Activated CD4-positive, alpha-beta T cell treated with anti-CD3 and anti-CD28 coated beads, Interleukin-2, Interleukin-4, amounts not matched to agents 100 ng/mL and 50 ng/mL, durations not matched to agents 16 hours and 8 hours (primary cell): ENCODE results near the gene MAPKBP1.
"Not testable (repeated sequence)": the region's sequence is repeated elsewhere in the genome, so short reads cannot be mapped to it uniquely, and the experiment has no call there.

Experiments used
- DNase-seq: peaks from one replicate; pipeline ENCODE4 v3.0.0-alpha.2; 2020; ENCODE audit warnings: low spot score

The MAPKBP1 gene

GRCh38 chr15:41774062-41774881 is at the start of gene MAPKBP1:
Gene MAPKBP1 (plus strand): TSS chr15:41774484. CDS start chr15:41775276, 792 bp downstream.
- peak; percentile 98 for DNase-seq

GRCh38 chr15:41727143-41727542 is 47.1 kb upstream of the MAPKBP1 start:
- no peak for DNase-seq

DNA sequence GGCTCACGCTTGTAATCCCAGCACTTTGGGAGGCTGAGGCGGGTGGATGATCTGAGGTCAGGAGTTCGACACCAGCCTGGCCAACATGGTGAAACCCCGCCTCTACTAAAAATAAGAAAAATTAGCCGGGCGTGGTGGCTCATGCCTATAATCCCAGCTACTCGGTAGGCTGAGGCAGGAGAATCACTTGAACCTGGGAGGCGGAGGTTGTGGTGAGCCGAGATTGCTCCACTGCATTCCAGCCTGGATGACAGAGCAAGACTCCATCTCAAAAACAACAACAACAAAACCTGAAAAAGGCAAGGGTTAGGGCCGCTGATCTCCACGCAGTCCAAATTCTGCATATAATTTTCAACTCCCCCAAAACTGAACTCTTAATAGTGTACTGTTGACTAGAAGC is 46.2 kb upstream of the MAPKBP1 start:
- DNase-seq, result not testable (repeated sequence)

DNA sequence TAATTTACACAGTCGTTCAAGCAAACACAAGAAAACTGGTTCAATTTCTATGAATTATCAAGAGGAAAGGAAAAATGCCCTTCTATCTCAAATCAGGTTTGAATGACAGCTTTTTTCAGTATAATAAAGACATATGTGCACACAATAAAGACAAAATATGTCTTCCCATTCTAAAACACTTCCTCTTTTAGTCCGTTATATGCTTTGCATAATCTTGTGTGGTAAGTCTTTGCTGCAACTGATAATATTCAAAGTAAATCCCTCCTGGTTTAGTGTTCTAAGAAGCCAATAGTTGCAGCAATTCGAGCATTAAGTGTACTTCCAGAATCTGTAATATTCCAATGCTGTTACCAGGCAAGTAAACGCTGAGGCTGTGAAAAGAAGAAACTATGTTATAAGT is 43.7 kb upstream of the MAPKBP1 start:
- no peak for DNase-seq

- DNase-seq, result no peak
These were observed 41.8 kb upstream of the MAPKBP1 start for GRCh38 chr15:41732483-41732882.

GRCh38 chr15:41734079-41734478 is 40.2 kb upstream of the MAPKBP1 start:
- no peak for DNase-seq

DNA sequence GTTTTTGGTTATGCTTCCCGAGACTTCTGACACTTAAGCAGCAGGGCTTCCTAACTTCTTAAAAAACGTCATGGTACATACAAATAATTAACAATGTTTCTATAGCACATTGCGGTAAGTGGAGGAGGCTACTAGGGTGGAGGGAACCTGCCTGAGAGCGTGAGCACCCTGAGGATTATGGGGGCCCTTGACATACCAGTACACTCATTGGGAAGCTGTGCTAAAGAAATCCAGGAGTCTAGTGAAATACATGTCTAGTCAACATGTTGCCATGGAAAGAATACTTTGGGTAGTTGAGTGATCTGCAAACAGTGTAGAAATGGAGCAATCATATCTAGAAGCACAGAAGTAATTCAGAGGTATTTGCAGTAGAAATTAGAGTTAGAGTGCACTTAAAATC is 39.2 kb upstream of the MAPKBP1 start:
- no peak for DNase-seq

- DNase-seq, result not testable (repeated sequence)
These were observed 38.8 kb upstream of the MAPKBP1 start for GRCh38 chr15:41735492-41735891.

DNA sequence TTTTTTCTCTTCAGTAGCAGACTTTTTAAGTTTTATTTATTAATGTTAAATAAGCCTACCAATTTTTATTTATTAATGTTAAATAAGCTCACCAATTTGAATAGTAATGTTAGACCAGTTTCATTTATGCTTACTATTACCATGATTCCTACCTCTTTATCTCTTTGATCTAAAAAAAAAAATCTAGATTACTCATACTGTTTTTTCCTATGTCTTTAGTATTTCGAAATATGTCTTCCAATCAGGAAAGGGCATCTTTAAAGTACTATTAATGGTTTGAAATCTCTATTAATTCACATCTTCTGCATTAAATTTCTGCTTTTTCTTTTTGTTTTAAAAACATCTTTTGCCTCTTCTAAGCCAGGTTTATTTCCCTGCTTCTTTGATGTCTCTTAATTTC is 27.5 kb upstream of the MAPKBP1 start:
- DNase-seq, result no peak

DNA sequence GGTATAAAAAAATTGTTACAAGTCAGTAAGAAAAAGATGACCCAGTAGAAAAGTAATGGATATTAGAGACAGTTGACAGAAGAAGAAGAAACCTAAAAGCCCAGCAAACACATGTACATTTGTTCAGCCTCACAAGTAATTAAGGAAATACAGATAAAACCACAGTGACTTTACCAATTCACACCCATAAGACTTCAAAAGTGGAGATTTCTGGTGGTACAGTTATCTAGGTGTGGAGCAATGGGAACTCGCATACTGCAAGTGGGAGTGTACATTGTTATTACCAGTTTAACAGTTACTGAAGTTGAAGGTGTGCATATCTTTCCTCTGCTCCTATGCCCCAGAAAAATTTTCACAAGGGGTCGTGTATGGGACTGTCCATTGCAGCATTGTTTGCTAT is 18.1 kb upstream of the MAPKBP1 start:
- DNase-seq, result no peak

- peak; percentile 74 for DNase-seq
These were observed 1.5 kb upstream of the MAPKBP1 start for GRCh38 chr15:41772720-41773331.

- DNase-seq, result no peak
These were observed 954 bp upstream of the MAPKBP1 start for GRCh38 chr15:41773332-41773728.

DNA sequence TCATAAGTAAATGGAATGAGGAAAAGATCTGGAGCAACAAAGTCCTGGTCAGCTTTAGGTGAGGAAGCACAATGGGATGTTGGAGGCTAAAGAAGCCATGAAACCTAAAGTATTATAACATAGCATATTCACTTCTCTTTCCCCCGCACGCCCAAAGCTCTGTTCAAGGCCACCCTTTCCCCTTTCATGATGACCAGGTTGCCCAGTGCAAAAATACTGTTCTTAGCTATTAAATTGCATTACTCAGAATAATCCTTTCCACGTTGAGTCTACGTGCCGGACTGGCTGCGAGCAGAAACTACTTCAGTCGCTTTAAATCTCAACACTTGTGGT is 589 bp upstream of the MAPKBP1 start:
- DNase-seq, result no peak

GRCh38 chr15:41774882-41775417 is 666 bp downstream of the MAPKBP1 start:
- DNase-seq, result no peak

- no peak for DNase-seq
These were observed 1.4 kb downstream of the MAPKBP1 start for GRCh38 chr15:41775651-41776050.

DNA sequence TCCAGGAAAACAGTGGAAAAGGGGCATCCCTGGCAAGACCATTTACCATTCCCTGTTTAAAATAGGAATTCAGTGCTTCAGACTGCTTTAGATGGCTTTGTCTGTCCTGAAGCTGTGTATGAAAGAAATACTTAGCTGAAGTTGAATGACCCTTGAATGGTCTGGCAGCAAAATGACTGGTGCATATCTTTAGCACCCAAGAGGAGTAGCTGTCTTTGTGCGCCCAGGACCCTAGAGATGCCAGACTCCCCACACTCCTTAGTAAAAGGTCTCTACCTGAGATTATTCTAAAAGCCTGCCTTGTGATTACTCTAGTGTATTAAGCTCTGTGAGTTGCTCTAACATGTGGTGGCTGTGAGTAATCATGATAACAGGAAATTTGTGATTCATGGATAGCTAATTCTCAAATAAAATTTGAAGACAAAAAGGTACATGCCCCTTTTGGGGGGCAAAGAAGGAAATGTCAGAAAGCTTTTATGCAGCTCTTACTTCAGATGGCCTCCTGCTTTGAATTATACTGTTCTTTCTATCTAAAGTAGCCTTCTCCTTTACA is 3.2 kb downstream of the MAPKBP1 start:
- no peak for DNase-seq

- DNase-seq, result no peak
These were observed 4.2 kb downstream of the MAPKBP1 start for GRCh38 chr15:41778521-41778920.

GRCh38 chr15:41779662-41780157 is 5.4 kb downstream of the MAPKBP1 start:
- DNase-seq, result no peak

- no peak for DNase-seq
These were observed 6.0 kb downstream of the MAPKBP1 start for GRCh38 chr15:41780266-41780665.

DNA sequence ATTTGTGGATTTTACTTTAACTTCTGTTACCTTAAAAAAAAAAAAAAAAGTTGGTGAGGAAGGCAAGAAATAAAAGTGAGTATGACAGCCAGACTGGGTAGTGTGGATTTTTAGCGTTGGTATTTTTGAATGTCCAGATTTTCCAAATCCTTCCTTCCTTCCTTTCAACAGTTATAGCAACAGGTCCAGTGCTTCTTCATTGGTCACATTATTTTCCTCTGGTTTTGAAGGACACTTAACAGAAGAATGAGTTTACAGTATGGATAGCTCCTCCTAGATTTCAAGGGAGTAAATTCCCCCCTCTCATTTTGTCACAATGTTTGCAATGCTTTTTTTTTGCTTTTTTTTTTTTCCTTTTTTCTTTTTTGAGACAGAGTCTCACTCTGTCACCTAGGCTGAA is 6.4 kb downstream of the MAPKBP1 start:
- DNase-seq, result no peak

DNA sequence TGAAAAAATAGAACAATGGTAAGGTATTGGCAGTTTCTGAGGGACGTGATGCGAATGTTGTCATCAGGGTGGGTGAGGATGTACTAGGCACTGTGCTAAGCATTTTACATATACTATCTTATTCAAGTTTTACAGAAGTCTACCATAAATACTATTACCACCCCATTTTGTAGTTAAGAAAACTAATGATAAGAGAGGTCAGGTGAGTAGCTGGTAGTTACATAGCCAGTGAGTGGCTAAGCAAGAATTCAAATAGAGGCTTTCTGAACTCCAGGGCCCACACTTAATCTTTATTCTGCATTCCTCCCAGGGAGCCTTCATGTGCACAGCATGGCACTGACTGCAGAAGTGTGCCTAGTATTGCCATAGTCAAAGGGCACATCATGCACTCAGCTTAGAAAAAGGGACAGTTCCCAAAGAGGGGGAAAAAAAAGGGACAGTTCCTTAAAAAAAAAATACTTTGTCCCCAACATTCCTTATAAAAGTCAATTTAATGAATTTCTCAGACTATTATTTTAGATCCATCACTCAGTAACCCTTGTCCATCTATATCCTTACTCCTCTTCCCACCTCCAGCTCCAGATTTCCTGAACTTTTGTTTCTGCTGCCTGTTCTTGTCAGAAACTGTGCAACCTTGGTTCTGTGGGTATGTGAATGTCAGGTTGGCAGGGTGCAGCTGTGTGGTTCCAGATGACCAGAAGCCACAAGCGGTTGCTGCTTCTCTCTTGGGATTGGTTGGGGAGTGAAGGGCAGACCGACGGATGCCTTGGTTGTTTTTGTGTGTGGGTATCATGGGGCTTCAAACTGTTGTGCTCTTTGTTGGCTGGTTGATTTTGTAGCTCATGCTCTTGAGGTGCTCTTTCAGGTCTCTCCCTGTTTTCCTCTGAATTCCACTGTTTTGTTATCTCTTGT is 8.3 kb downstream of the MAPKBP1 start:
- no peak for DNase-seq

DNA sequence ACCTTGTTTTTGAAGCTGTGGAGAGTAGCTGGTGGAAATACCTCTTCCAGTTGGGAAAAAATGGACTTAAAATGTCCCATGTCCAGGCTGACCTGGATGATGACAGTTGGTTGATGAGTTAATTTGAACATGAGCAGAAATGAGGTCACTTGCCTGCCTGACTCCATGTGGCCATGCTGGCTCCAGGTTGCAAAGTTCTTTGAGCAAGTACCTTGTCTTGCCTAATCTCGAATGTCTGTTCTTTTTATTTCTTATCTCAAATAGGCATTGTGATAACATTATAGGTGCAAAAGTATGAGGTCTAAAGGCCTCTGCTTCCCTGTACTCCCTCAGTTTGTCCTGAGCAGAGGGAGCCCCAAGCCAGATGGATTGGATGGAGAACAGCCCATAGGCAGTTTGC is 9.0 kb downstream of the MAPKBP1 start:
- no peak for DNase-seq
